ENCODE measurements around the gene MCC. TPM values are rescaled to one million over a fixed set of nuclear protein-coding genes. Genes with fewer than 3 reads are reported as not detected.
A peak's percentile ranks its signal among the peaks of the same experiment; 100 is the strongest.
"Not testable (repeated sequence)": the region's sequence is repeated elsewhere in the genome, so short reads cannot be mapped to it uniquely, and the experiment has no call there.

MCC gene
- total RNA-seq, 6 donors from 2014 or later = 12.1 to 67.1 (median 21.3) TPM

GRCh38 chr5:113474100-113474728, 14.0 kb downstream of the MCC start:
- no peaks in the 10 kb centered on the region for H3K9me3 ChIP-seq
- no peaks in the 10 kb centered on the region for H3K27me3 ChIP-seq
- no peak overlapping the region for H3K4me3 ChIP-seq
- TF ChIP-seq EP300 (IDR thresholded peaks at IDR 0.05) = no peak
- no peak for TF ChIP-seq POLR2AphosphoS5 (IDR thresholded peaks at IDR 0.05)
- TF ChIP-seq POLR2A (IDR thresholded peaks at IDR 0.05) = no peak
- no peaks in the 10 kb centered on the region for H3K36me3 ChIP-seq
- H3K4me1 ChIP-seq = no peaks in the 10 kb centered on the region
- no peak for ATAC-seq (ENCODE audit: low FRiP score in 2 of 2)
- no peak overlapping the region for H3K27ac ChIP-seq
- DNase-seq = no peak
- 34 to 39% methylated on average over 5 of the region's 5 CpGs for WGBS, 2 donors

GRCh38 chr5:113463032-113463431, 25.2 kb downstream of the MCC start:
- H3K9me3 ChIP-seq = no peaks in the 10 kb centered on the region
- ATAC-seq (ENCODE audit: low FRiP score in 2 of 2) = no peak
- no peak for TF ChIP-seq CTCF (IDR thresholded peaks at IDR 0.05)
- TF ChIP-seq EP300 (IDR thresholded peaks at IDR 0.05) = no peak
- TF ChIP-seq POLR2A (IDR thresholded peaks at IDR 0.05) = no peak
- no peak for TF ChIP-seq POLR2AphosphoS5 (IDR thresholded peaks at IDR 0.05)

GRCh38 chr5:113457106-113457505, 31.1 kb downstream of the MCC start:
- not testable (repeated sequence) for H3K27ac ChIP-seq; ATAC-seq (ENCODE audit: low FRiP score in 2 of 2); H3K27me3 ChIP-seq; H3K4me1 ChIP-seq; H3K4me3 ChIP-seq; H3K9me3 ChIP-seq; H3K36me3 ChIP-seq
- WGBS, 2 donors = 89% methylated on average over 12 of the region's 21 CpGs; no CpG with 5 or more reads in 1 of the 2 donors
- peak in 1 of 2 donors; percentile 69 for DNase-seq

More at GRCh38 chr5:113463032-113463431, 25.2 kb downstream of the MCC start:
- H3K36me3 ChIP-seq = no peaks in the 10 kb centered on the region
- H3K4me3 ChIP-seq = no peak overlapping the region
- DNase-seq = no peak
- H3K27me3 ChIP-seq = no peaks in the 10 kb centered on the region
- no peaks in the 10 kb centered on the region for H3K4me1 ChIP-seq
- no peak overlapping the region for H3K27ac ChIP-seq

GRCh38 chr5:113452941-113453340, 35.3 kb downstream of the MCC start:
- WGBS, 2 donors = 85 to 91% methylated on average over 6 of the region's 6 CpGs
- TF ChIP-seq POLR2AphosphoS5 (IDR thresholded peaks at IDR 0.05) (no peak), EP300 (IDR thresholded peaks at IDR 0.05) (no peak), POLR2A (IDR thresholded peaks at IDR 0.05) (no peak), CTCF (IDR thresholded peaks at IDR 0.05) (no peak)
- no peaks in the 10 kb centered on the region for H3K9me3 ChIP-seq
- no peaks in the 10 kb centered on the region for H3K36me3 ChIP-seq
- H3K27ac ChIP-seq = no peak overlapping the region
- no peaks in the 10 kb centered on the region for H3K4me1 ChIP-seq
- H3K27me3 ChIP-seq = no peaks in the 10 kb centered on the region
- no peak for DNase-seq
- ATAC-seq (ENCODE audit: low FRiP score in 2 of 2) = no peak
- H3K4me3 ChIP-seq = no peak overlapping the region

GRCh38 chr5:113451797-113452196, 36.5 kb downstream of the MCC start:
- 74 to 92% methylated on average over 2 of the region's 2 CpGs for whole genome bisulfite sequencing, 2 donors
- no peaks in the 10 kb centered on the region for H3K4me1 ChIP-seq
- H3K27ac ChIP-seq = no peak overlapping the region
- no peaks in the 10 kb centered on the region for H3K36me3 ChIP-seq
- ATAC-seq (ENCODE audit: low FRiP score in 2 of 2) (no peak), DNase-seq (no peak)
- no peaks in the 10 kb centered on the region for H3K27me3 ChIP-seq
- H3K9me3 ChIP-seq = no peaks in the 10 kb centered on the region
- H3K4me3 ChIP-seq = no peak overlapping the region
- TF ChIP-seq EP300 (IDR thresholded peaks at IDR 0.05) (no peak), CTCF (IDR thresholded peaks at IDR 0.05) (no peak), POLR2AphosphoS5 (IDR thresholded peaks at IDR 0.05) (no peak), POLR2A (IDR thresholded peaks at IDR 0.05) (no peak)

GRCh38 chr5:113450929-113451328, 37.3 kb downstream of the MCC start:
- H3K27me3 ChIP-seq = no peaks in the 10 kb centered on the region
- TF ChIP-seq POLR2A (IDR thresholded peaks at IDR 0.05) = no peak
- TF ChIP-seq CTCF (IDR thresholded peaks at IDR 0.05) = no peak
- TF ChIP-seq EP300 (IDR thresholded peaks at IDR 0.05) = no peak
- no peak for TF ChIP-seq POLR2AphosphoS5 (IDR thresholded peaks at IDR 0.05)
- H3K36me3 ChIP-seq = no peaks in the 10 kb centered on the region
- ATAC-seq (ENCODE audit: low FRiP score in 2 of 2) = no peak
- WGBS, 2 donors = 30 to 31% methylated on average over 2 of the region's 2 CpGs
- DNase-seq = no peak
- no peaks in the 10 kb centered on the region for H3K4me1 ChIP-seq
- H3K4me3 ChIP-seq = no peak overlapping the region
- H3K27ac ChIP-seq = no peak overlapping the region
- peaks cover 0 to under 1% (median 0%) of the 10 kb centered on the region in 4 donors for H3K9me3 ChIP-seq

All from upper lobe of left lung (tissue), 6 donors.